Measurements from ENCODE around the gene XIRP2. TPM values are rescaled to one million over a fixed set of nuclear protein-coding genes. Genes with fewer than 3 reads are reported as not detected.

Gene XIRP2
- total and polyA plus RNA-seq, 2 of the 4 experiments (the other 2 are of a cell fraction) = 0.05 to 0.18 TPM

DNA sequence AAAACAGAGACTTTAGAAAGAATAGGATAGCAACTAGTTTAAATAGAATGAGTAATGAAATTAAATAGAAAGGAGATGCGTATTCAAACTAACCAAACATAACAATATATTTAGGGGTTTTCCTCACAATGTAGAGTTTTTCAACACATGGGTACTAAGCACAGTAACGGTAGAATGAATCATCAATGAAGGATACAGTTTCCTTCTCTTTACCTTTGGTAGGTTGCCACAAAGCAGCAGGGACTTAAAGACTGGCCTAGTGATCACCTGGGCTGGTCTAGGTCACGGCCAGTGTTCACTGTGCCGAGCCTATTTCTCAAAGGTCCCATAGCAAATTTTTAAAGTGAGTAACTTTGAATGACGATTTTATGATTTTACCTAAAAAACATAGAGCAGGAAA, 311.7 kb downstream of the XIRP2 start:
- Histone ChIP-seq H2BK5ac (ENCODE audit: low read depth, low read length, poor library complexity, severe bottlenecking) (no peak overlapping the region), H3K4me3 (ENCODE audit: insufficient read depth, low read depth, low read length) (no peak overlapping the region), H3K9me3 (ENCODE audit: control insufficient read depth, insufficient read depth, low read length) (no peaks in the 10 kb centered on the region), H3K9me1 (ENCODE audit: insufficient read depth, low read length) (peaks cover 4% of the 10 kb centered on the region; the same call in 1 of the 2 replicates), H4K5ac (ENCODE audit: low read depth, low read length) (no peak overlapping the region), H2AFZ (replicated peaks; ENCODE audit: low read length, poor library complexity) (no peak overlapping the region), H3K4ac (ENCODE audit: low read depth, low read length) (no peak overlapping the region), H3K79me1 (ENCODE audit: low read depth in 1 of 2, low read length in 2 of 2) (no peaks in the 10 kb centered on the region), H2BK15ac (ENCODE audit: low read depth, low read length) (no peak overlapping the region), H3K4me2 (ENCODE audit: low read depth, low read length) (no peak overlapping the region), H3K23ac (ENCODE audit: low read depth, low read length) (no peak overlapping the region), H3K4me1 (ENCODE audit: control insufficient read depth, insufficient read depth, low read length) (peaks cover 3% of the 10 kb centered on the region; the same call in 1 of the 2 replicates), H3K18ac (ENCODE audit: low read depth, low read length) (no peak overlapping the region), H4K20me1 (ENCODE audit: insufficient read depth, low read length) (no peaks in the 10 kb centered on the region), H2AK9ac (replicated peaks; ENCODE audit: low read depth, low read length, poor library complexity) (no peak overlapping the region), H4K91ac (ENCODE audit: insufficient read depth, low read depth, low read length) (no peak overlapping the region), H3K56ac (ENCODE audit: extremely low read depth, insufficient read depth, low read length) (no peak overlapping the region), H3K14ac (replicated peaks; ENCODE audit: low read depth, low read length) (no peak overlapping the region), H3K36me3 (ENCODE audit: control insufficient read depth, insufficient read depth, low read length) (no peaks in the 10 kb centered on the region), H2BK20ac (ENCODE audit: low read depth, low read length) (no peak overlapping the region), H3K27me3 (ENCODE audit: control insufficient read depth, insufficient read depth, low read length) (no peaks in the 10 kb centered on the region), H2AK5ac (ENCODE audit: low read depth, low read length) (no peak overlapping the region), H4K8ac (ENCODE audit: low read depth in 2 of 2, low read length in 2 of 2) (no peak overlapping the region), H3K27ac (ENCODE audit: insufficient read depth, low read length) (no peak overlapping the region), H2BK120ac (ENCODE audit: low read depth, low read length) (no peak overlapping the region), H3K9ac (ENCODE audit: low read depth, low read length) (no peak overlapping the region)
- no TSS peak for BruUV-seq (replicated peaks)
- dilution Hi-C loops (cut with HindIII; ENCODE audit: low sequenced_read_pairs, unreplicated experiment) = no loop called here
- ChIA-PET CTCF (no interaction called here), POLR2A (ENCODE audit: unreplicated experiment) (no interaction called here)
- DNase-seq (no peak), ATAC-seq (ENCODE audit: low read depth) (no peak)
- in situ Hi-C loops (cut with MboI; ENCODE audit: low sequenced_read_pairs) = no loop called here
- intact Hi-C loops (cut with micrococcal nuclease) = no loop called here
- TF ChIP-seq MAFK (IDR thresholded peaks at IDR 0.05; ENCODE audit: low read depth, low read length) (no peak), NFE2L2 (IDR thresholded peaks at IDR 0.05; ENCODE audit: low read depth, low read length) (no peak), CHD1 (IDR thresholded peaks at IDR 0.05; ENCODE audit: low read depth, low read length) (no peak), RAD21 (IDR thresholded peaks at IDR 0.05; ENCODE audit: low read length) (no peak), CEBPB (IDR thresholded peaks at IDR 0.05; ENCODE audit: low read depth, low read length) (no peak), POLR2A (IDR thresholded peaks at IDR 0.05; ENCODE audit: low read depth, low read length) (no peak), USF2 (IDR thresholded peaks at IDR 0.05; ENCODE audit: low read depth, low read length) (no peak), FOS (IDR thresholded peaks at IDR 0.05; ENCODE audit: low read depth, low read length) (no peak), RFX5 (IDR thresholded peaks at IDR 0.05; ENCODE audit: low read depth, low read length) (no peak), MXI1 (IDR thresholded peaks at IDR 0.05; ENCODE audit: borderline replicate concordance, low read depth, low read length) (no peak), BHLHE40 (IDR thresholded peaks at IDR 0.05; ENCODE audit: low read depth, low read length) (no peak), MAZ (IDR thresholded peaks at IDR 0.05; ENCODE audit: borderline replicate concordance, low read depth, low read length) (no peak), SMC3 (IDR thresholded peaks at IDR 0.05; ENCODE audit: low read depth, low read length) (no peak), RCOR1 (IDR thresholded peaks at IDR 0.05; ENCODE audit: insufficient replicate concordance, low read length) (no peak)
- TF ChIP-seq, protein P1, sequence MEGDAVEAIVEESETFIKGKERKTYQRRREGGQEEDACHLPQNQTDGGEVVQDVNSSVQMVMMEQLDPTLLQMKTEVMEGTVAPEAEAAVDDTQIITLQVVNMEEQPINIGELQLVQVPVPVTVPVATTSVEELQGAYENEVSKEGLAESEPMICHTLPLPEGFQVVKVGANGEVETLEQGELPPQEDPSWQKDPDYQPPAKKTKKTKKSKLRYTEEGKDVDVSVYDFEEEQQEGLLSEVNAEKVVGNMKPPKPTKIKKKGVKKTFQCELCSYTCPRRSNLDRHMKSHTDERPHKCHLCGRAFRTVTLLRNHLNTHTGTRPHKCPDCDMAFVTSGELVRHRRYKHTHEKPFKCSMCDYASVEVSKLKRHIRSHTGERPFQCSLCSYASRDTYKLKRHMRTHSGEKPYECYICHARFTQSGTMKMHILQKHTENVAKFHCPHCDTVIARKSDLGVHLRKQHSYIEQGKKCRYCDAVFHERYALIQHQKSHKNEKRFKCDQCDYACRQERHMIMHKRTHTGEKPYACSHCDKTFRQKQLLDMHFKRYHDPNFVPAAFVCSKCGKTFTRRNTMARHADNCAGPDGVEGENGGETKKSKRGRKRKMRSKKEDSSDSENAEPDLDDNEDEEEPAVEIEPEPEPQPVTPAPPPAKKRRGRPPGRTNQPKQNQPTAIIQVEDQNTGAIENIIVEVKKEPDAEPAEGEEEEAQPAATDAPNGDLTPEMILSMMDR (conservative IDR thresholded peaks at IDR 0.05; ENCODE audit: low read depth, low read length) = no peak
- TF ChIP-seq, protein P2, sequence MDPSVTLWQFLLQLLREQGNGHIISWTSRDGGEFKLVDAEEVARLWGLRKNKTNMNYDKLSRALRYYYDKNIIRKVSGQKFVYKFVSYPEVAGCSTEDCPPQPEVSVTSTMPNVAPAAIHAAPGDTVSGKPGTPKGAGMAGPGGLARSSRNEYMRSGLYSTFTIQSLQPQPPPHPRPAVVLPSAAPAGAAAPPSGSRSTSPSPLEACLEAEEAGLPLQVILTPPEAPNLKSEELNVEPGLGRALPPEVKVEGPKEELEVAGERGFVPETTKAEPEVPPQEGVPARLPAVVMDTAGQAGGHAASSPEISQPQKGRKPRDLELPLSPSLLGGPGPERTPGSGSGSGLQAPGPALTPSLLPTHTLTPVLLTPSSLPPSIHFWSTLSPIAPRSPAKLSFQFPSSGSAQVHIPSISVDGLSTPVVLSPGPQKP (IDR thresholded peaks at IDR 0.05; ENCODE audit: borderline replicate concordance, low read depth, low read length) = no peak
- 100% methylated on average over 2 of the region's 5 CpGs; no CpG with 5 or more reads in 1 of the 2 experiments for WGBS, 2 experiments (ENCODE audit: extremely low coverage in 2 of 2, insufficient read length in 1 of 2)
